Mesenteric fat pad (tissue), 1 donor: ENCODE results near the gene FAM50B. TPM values are rescaled to one million over a fixed set of nuclear protein-coding genes. Genes with fewer than 3 reads are reported as not detected.
"Not testable (repeated sequence)": the region's sequence is repeated elsewhere in the genome, so short reads cannot be mapped to it uniquely, and the experiment has no call there.

ENCODE experiments used
- DNase-seq: peaks from one replicate; pipeline ENCODE4 v3.0.0-alpha.2; 2020; ENCODE audit warnings: low spot score
- total RNA-seq: library from RNA; stranded (reverse); fragmentation: NEBNext Ultra II Directional; extraction: Animal tissue kit (Norgen Biotek cat#: 25700); gene quantifications from one replicate; pipeline ENCODE4 v1.2.1, GENCODE V29; 2021
- donor health status: DM: yes; HTN: yes; CAD: no.

Gene FAM50B
- total RNA-seq, 1 donor from 2014 or later: 6.1 TPM

DNA sequence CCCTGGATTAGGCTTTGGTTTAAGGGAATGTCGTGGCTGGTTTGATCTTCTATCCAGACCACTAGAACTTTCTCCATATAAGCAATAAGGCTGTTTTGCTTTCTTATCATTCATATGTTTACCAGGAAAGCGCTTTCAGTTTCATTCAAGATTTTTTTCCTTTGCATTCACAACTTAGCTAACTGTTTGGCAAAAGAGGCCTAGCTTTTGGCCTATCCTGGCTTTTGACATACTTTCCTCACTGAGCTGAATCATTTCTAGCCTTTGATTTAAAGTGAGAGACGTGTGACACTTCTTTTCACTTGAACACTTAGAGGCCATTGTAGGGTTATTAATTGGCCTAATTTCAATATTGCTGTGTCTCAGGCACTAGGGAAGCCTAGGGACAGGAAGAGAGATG lies 1.7 kb upstream of the FAM50B start:
- DNase-seq: no peak

DNA sequence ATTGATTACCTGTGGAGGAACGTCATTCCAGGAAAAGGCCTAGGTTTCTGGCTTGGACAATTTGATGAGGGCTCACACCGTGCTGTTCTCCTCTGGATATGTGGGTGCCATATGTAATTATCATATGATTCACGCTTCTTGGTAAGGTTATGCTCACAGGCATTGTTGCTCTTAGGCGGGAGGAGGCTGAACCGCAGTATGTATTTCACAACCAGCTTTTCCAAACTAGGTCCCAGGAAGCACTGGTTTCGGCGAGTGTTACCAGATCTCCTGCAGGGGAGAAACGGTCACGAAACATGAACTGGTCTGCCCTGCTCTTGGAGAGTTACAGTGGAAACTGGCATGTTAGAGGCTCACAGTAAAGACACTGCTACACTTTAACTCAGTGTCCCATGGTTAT lies 793 bp upstream of the FAM50B start:
- DNase-seq: no peak

DNA sequence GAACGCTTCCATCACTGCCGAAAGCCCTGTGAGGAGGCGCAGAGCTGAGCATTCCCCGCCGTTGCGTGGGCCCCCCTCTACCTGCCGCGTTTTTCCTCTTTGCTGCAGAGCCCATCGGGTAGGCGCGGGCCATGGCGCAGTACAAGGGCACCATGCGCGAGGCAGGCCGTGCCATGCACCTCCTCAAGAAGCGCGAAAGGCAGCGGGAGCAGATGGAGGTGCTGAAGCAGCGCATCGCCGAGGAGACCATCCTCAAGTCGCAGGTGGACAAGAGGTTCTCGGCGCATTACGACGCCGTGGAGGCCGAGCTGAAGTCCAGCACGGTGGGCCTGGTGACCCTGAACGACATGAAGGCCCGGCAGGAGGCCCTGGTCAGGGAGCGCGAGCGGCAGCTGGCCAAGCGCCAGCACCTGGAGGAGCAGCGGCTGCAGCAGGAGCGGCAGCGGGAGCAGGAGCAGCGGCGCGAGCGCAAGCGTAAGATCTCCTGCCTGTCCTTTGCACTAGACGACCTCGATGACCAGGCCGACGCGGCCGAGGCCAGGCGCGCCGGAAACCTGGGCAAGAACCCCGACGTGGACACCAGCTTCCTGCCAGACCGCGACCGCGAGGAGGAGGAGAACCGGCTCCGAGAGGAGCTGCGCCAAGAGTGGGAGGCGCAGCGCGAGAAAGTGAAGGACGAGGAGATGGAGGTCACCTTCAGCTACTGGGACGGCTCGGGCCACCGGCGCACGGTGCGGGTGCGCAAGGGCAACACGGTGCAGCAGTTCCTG lies 693 bp downstream of the FAM50B start:
- no peak for DNase-seq

GRCh38 chr6:3850451-3851203 lies 1.5 kb downstream of the FAM50B start:
- DNase-seq: no peak

GRCh38 chr6:3851839-3852238 lies 2.7 kb downstream of the FAM50B start:
- DNase-seq: no peak

GRCh38 chr6:3852391-3852790 lies 3.2 kb downstream of the FAM50B start:
- no peak for DNase-seq

DNA sequence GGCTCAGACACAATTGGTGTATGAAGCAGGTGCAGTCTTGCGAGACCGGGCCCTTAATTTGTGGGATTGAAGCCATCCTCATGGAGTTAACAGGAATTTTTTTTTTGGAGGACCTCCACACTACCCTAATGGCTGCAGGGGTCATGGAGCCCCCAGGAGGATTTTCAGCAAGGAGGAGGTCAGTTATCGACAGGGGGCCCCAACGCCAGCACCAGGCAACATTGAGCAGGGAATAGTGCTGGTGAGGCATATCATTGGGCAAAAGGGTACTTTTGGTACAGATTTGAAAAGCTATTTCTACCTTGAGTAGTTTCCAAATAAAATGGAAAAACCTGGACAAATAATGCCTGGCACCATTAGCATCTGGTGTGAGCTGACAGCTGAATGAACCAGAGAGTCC lies 6.7 kb downstream of the FAM50B start:
- no peak for DNase-seq

- no peak for DNase-seq
These were observed 7.4 kb downstream of the FAM50B start for GRCh38 chr6:3856576-3856975.

GRCh38 chr6:3857468-3858456 lies 8.6 kb downstream of the FAM50B start:
- DNase-seq: no peak

- no peak for DNase-seq
These were observed 10.8 kb downstream of the FAM50B start for GRCh38 chr6:3859878-3860552.

- no peak for DNase-seq
These were observed 12.3 kb downstream of the FAM50B start for GRCh38 chr6:3861424-3861823.

GRCh38 chr6:3862038-3862437 lies 12.9 kb downstream of the FAM50B start:
- DNase-seq: no peak

DNA sequence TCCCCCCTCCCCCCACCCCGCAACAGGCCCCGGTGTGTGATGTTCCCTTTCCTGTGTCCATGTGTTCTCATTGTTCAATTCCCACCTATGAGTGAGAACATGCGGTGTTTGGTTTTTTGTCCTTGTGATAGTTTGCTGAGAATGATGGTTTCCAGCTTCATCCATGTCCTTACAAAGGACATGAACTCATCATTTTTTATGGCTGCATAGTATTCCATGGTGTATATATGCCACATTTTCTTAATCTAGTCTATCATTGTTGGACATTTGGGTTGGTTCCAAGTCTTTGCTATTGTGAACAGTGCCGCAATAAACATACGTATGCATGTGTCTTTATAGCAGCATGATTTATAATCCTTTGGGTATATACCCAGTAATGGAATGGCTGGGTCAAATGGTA lies 14.1 kb downstream of the FAM50B start:
- not testable (repeated sequence) for DNase-seq

DNA sequence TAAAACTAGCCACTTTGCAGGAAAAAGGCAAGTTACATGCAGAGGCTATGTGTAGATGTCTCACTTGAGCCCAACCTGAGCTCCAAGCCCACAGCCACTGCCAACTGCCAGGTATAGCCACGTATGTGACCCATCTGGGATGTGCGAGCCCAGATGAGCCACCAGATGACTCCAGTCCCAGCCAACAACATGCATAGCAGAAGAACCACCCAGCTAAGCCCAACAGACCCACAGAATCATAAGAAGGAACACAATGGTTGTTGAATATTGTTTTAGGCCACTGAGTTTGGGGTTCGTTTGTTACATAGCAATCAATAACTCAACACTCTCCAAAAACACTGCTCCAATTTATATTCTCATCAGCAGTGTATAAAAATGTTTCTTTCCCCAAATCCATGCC lies 16.3 kb downstream of the FAM50B start:
- no peak for DNase-seq

DNA sequence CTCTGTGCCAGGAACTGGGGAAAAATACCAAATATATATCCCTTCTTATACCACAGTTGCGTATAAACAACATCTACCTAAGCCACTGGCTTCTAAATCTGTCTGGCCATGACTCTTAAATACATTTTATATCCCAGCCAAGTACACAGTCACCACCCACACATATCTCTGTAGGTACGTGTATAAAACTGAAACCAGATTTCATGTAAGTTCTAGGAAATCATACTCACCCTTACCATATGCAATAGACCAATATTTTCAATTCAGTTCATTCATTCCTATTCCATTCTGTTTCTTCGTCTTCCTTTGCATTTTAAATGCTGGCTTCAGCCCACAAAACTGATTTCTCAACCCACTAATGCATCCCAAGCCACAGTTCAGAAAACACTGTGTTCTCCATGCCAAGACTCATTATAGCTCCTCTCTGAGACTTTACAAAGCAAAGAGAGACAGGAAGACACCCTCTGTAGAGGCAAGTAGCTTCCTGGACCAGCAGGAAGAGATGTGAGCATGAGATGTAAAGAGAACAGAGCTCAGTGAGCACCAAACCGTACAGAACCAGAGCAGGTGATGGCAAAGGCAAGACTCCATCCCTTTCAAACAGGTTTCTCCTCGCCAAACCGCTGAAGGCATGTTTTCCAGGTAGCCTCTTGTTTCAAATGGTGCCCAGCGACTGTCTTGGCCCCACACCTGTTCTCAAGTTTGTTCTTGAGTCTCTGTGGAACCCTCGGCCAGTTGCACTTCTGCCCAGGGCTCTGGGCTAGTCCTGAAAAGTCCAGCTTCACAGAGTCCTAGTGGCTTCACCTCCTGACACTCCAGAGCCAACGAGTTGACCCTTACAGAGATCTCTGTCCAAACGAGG lies 18.7 kb downstream of the FAM50B start:
- DNase-seq: peak; percentile 65

GRCh38 chr6:3868544-3868943 lies 19.4 kb downstream of the FAM50B start:
- no peak for DNase-seq

DNA sequence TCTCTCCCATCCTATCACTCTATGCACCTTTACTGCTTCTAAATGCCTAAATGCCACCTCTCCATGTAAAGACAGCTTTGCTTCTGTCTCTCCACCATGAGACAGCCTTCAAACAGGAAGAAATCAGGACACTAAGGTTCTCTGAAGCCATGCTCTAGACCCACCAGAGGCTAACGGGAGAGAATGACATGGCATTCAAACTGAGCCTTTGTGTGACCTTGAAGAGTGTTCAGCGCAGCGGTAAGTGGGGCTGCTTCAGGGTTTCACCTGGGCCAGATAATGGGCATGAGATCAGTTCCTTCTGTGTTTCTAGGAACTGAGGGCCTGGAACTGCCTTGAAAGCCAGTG lies 20.1 kb downstream of the FAM50B start:
- DNase-seq: no peak

GRCh38 chr6:3869632-3870527 lies 20.7 kb downstream of the FAM50B start:
- DNase-seq: no peak

GRCh38 chr6:3870528-3870925 lies 21.4 kb downstream of the FAM50B start:
- DNase-seq: no peak
